Glutamatergic neuron (in vitro differentiated cells): ENCODE measurements around the gene PCK2. TPM values are rescaled to one million over a fixed set of nuclear protein-coding genes. Genes with fewer than 3 reads are reported as not detected.
A peak's percentile ranks its signal among the peaks of the same experiment; 100 is the strongest.

ENCODE experiments used
- DNase-seq: peaks from one replicate; pipeline ENCODE4 v3.0.0; 2022
- H3K27ac Mint-ChIP-seq: one replicate; pipeline ENCODE4 v1.8.0; 2020; ENCODE audit warnings: mild to moderate bottlenecking, mixed read lengths, inconsistent platforms; ENCODE audit not compliant: unreplicated experiment
- H3K27me3 Mint-ChIP-seq: one replicate; pipeline ENCODE4 v1.8.0; 2020; ENCODE audit warnings: mild to moderate bottlenecking, moderate library complexity, mixed read lengths, inconsistent platforms; ENCODE audit not compliant: unreplicated experiment
- H3K36me3 Mint-ChIP-seq: one replicate; pipeline ENCODE4 v1.8.0; 2020; ENCODE audit warnings: mild to moderate bottlenecking, mixed read lengths, inconsistent platforms; ENCODE audit not compliant: unreplicated experiment
- H3K4me1 Mint-ChIP-seq: one replicate; pipeline ENCODE4 v1.8.0; 2020; ENCODE audit warnings: mild to moderate bottlenecking, low read depth, mixed read lengths, inconsistent platforms; ENCODE audit not compliant: unreplicated experiment
- H3K4me3 Mint-ChIP-seq: one replicate; pipeline ENCODE4 v1.8.0; 2020; ENCODE audit warnings: mild to moderate bottlenecking, mixed read lengths, inconsistent platforms; ENCODE audit not compliant: unreplicated experiment
- H3K9me3 Mint-ChIP-seq: one replicate; pipeline ENCODE4 v1.8.0; 2020; ENCODE audit warnings: mild to moderate bottlenecking, moderate library complexity, mixed read lengths, inconsistent platforms; ENCODE audit not compliant: unreplicated experiment
- CTCF ChIP-seq: fragments of 200-600 bp; sonication (generic); IDR thresholded peaks from one replicate; pipeline ENCODE4 v1.5.0; 2021; ENCODE audit not compliant: partially characterized antibody, unreplicated experiment
- total RNA-seq: library from RNA; stranded (reverse); fragmentation: NEBNext Ultra II Directional; extraction: Animal tissue kit (Norgen Biotek cat#: 25700); gene quantifications from one replicate; pipeline ENCODE4 v1.2.1, GENCODE V29; 2021; ENCODE audit not compliant: unreplicated experiment

PCK2 gene
- total RNA-seq, 1 donor from 2014 or later, result 99.9 TPM

GRCh38 chr14:24052656-24053547 is 41.2 kb upstream of the PCK2 start:
- DNase-seq, result no peak
- peaks cover 14% of the 10 kb centered on the region for H3K4me1 Mint-ChIP-seq
- no peak for TF ChIP-seq CTCF
- peaks cover 16% of the 10 kb centered on the region for H3K27me3 Mint-ChIP-seq
- H3K36me3 Mint-ChIP-seq, result no peaks in the 10 kb centered on the region
- peak overlapping the region; percentile 82 for H3K27ac Mint-ChIP-seq
- peaks cover 25% of the 10 kb centered on the region for H3K9me3 Mint-ChIP-seq
- peak overlapping the region; percentile 85 for H3K4me3 Mint-ChIP-seq

GRCh38 chr14:24053548-24054323 is 40.4 kb upstream of the PCK2 start:
- H3K27ac Mint-ChIP-seq, result no peak overlapping the region
- H3K36me3 Mint-ChIP-seq, result no peaks in the 10 kb centered on the region
- peaks cover 21% of the 10 kb centered on the region for H3K4me1 Mint-ChIP-seq
- peaks cover 25% of the 10 kb centered on the region for H3K9me3 Mint-ChIP-seq
- TF ChIP-seq CTCF, result no peak
- peak overlapping the region; percentile 85 for H3K4me3 Mint-ChIP-seq
- DNase-seq, result no peak
- peaks cover 18% of the 10 kb centered on the region for H3K27me3 Mint-ChIP-seq

- no peak overlapping the region for H3K27ac Mint-ChIP-seq
- H3K9me3 Mint-ChIP-seq, result peaks cover 25% of the 10 kb centered on the region
- TF ChIP-seq CTCF, result no peak
- H3K4me1 Mint-ChIP-seq, result peaks cover 25% of the 10 kb centered on the region
- no peak overlapping the region for H3K4me3 Mint-ChIP-seq
- H3K27me3 Mint-ChIP-seq, result peaks cover 21% of the 10 kb centered on the region
- no peak for DNase-seq
- H3K36me3 Mint-ChIP-seq, result no peaks in the 10 kb centered on the region
Measured at GRCh38 chr14:24054324-24054641, 39.8 kb upstream of the PCK2 start.

GRCh38 chr14:24054646-24055045 is 39.5 kb upstream of the PCK2 start:
- Mint-ChIP-seq H3K4me1 (peaks cover 29% of the 10 kb centered on the region), H3K4me3 (no peak overlapping the region), H3K27me3 (peaks cover 24% of the 10 kb centered on the region), H3K9me3 (peaks cover 25% of the 10 kb centered on the region), H3K27ac (no peak overlapping the region), H3K36me3 (no peaks in the 10 kb centered on the region)
- TF ChIP-seq CTCF, result no peak
- no peak for DNase-seq
